Activated B cell treated with CpG ODN at 0.5 μM for 24 hours (primary cell): ENCODE results near the gene UBAC2. TPM values are rescaled to one million over a fixed set of nuclear protein-coding genes. Genes with fewer than 3 reads are reported as not detected.

Experiments used
- ATAC-seq: fragments of 200-7000 bp; cut with Tn5 transposase; one replicate; pipeline ENCODE4 v1.10.0; 2021; ENCODE audit warnings: low read depth, mild to moderate bottlenecking, moderate library complexity
- CTCF ChIA-PET: fragments of 350-600 bp; sonication (Branson Sonifier 250); formaldehyde crosslinking; loops from one replicate; lab custom pipeline; 2021; ENCODE audit warnings: antibody characterized with exemption; lab: Charles Lee
- POLR2A ChIA-PET: fragments of 350-600 bp; sonication (Branson Sonifier 250); formaldehyde crosslinking; loops from one replicate; lab custom pipeline; 2021; ENCODE audit warnings: antibody characterized with exemption; lab: Charles Lee
- DNase-seq: peaks from one replicate; pipeline ENCODE4 v3.0.0; 2022
- H3K27ac Mint-ChIP-seq: one replicate; pipeline ENCODE4 v1.8.0; 2020; ENCODE audit warnings: mixed read lengths
- H3K27me3 Mint-ChIP-seq: one replicate; pipeline ENCODE4 v1.8.0; 2021; ENCODE audit warnings: mixed read lengths
- H3K36me3 Mint-ChIP-seq: one replicate; pipeline ENCODE4 v1.8.0; 2021; ENCODE audit warnings: low read depth, mixed read lengths
- H3K4me1 Mint-ChIP-seq: one replicate; pipeline ENCODE4 v1.8.0; 2021; ENCODE audit warnings: mixed read lengths
- H3K4me3 Mint-ChIP-seq: one replicate; pipeline ENCODE4 v1.8.0; 2020; ENCODE audit warnings: mild to moderate bottlenecking, mixed read lengths
- H3K9me3 Mint-ChIP-seq: one replicate; pipeline ENCODE4 v1.8.0; 2020; ENCODE audit warnings: mixed read lengths
- CTCF ChIP-seq: fragments of 200-600 bp; IDR thresholded peaks from one replicate; pipeline ENCODE4 v1.8.0; 2022; ENCODE audit warnings: antibody characterized with exemption, mild to moderate bottlenecking
- intact Hi-C: fragments of 100-400 bp; cut with micrococcal nuclease; formaldehyde crosslinking; loops from one replicate; pipeline ENCODE4 v1.15.1; 2024
- total RNA-seq: library from RNA; stranded (reverse); gene quantifications from 2 replicates; pipeline ENCODE4 v1.2.3, GENCODE V29; 2022

UBAC2 gene
- total RNA-seq, 1 donor from 2014 or later = 51.0 TPM

DNA sequence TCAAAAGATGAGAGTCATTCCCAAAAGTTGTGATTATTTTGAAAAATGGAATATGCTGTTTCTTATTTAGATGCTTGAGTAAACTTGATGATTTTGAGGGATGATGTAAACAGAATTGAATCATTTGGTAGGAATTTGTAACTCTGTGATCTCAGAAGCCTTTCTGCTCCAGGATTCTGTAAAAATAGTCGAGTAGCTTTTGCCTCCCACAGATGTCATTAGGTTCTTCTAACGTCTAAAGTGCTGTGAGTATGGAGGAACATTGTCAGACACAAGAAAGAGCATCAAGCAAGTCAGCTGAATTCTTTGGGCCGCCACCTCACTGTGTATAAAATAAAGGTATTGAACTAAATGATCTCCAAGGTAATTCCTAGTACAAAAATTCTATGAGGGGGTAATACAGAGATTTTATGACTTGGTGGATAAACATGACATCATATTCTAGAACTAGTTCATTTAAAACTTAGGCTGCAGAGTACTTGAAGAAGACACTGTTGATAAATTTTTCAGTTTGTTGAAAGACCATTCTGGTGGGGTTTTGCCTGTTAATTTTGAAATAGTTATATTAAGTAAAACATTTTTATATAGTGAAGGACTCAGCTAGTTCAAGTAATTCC lies 107.9 kb downstream of the UBAC2 start:
- peaks cover 79% of the 10 kb centered on the region for H3K4me1 Mint-ChIP-seq
- no peak for TF ChIP-seq CTCF
- ATAC-seq (no peak), DNase-seq (no peak)
- ChIA-PET POLR2A (interaction anchor here (0.6 to 5.2 kb wide), 6 partner anchors 13 to 70 kb away, joined by 3 to 75 read pairs (median 4); no protein-coding TSS in a partner anchor), CTCF (interaction anchor here (1.0 to 3.9 kb wide), 2 partner anchors 39 to 78 kb away, joined by 4 to 16 read pairs; no protein-coding TSS in a partner anchor)
- H3K4me3 Mint-ChIP-seq = peak overlapping the region; percentile 95
- peaks cover 52% of the 10 kb centered on the region for H3K36me3 Mint-ChIP-seq
- H3K9me3 Mint-ChIP-seq = no peaks in the 10 kb centered on the region
- H3K27ac Mint-ChIP-seq = peak overlapping the region; percentile 92
- intact Hi-C loops = no loop called here
- H3K27me3 Mint-ChIP-seq = no peaks in the 10 kb centered on the region

DNA sequence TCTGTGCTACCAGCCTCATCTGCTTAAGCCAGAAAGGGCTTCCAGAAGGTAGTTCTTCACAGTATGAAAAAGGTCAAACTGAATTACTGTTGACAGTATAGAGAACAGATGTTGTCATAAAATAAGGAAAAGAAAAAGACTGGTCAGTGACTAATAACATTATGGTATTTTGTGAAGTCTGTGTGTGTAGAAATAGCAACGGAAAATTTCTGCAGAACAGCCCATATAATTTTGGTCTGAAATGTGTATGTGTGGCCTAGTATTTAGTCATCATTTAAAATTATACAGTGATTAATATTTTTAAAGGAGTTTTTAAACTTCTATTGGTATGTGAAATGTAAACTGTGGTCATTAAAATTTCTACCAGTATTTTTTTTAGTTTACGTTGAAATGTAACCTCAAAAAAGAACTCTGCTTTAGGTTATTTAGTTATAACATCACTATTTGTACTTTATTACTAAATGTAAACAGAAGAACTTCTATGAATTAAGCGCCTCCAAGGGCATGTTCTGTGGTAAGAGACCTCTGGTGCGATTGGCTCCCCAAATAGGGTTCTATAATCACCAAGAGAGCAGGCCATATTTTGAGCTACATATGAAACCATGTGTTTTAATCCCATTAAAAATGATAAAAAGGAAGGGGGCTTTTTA lies 109.9 kb downstream of the UBAC2 start:
- Mint-ChIP-seq H3K27me3 (no peaks in the 10 kb centered on the region), H3K27ac (peak overlapping the region; percentile 79), H3K4me1 (peaks cover 65% of the 10 kb centered on the region), H3K9me3 (no peaks in the 10 kb centered on the region), H3K4me3 (peak overlapping the region; percentile 44), H3K36me3 (peaks cover 49% of the 10 kb centered on the region)
- ATAC-seq = peak; percentile 9
- intact Hi-C loops = no loop called here
- TF ChIP-seq CTCF = no peak
- CTCF ChIA-PET = no interaction called here
- POLR2A ChIA-PET = interaction anchor here (0.8 to 1.5 kb wide), 3 partner anchors 8 to 45 kb away, joined by 3 to 4 read pairs (median 3); no protein-coding TSS in a partner anchor
- DNase-seq = no peak

DNA sequence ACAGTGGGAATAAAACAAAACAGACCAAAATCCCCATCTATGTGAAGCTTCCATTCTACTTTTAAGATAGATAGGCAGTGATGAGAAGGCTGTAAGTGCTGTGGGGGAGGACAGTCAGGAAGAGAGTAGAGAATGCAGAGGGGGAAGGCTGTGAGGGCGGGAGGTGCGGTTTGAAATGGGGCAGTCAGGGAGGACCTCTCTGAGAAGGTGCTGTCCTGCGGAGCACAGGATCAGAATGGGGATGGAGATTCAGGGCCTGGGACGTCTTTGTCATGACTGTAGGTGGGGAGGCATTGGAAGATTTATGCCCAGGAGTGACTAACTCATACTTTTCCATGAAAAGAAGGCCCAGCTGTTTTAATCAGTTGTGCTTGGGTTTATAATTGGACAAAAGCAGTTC lies 110.5 kb downstream of the UBAC2 start:
- H3K4me1 Mint-ChIP-seq = peaks cover 62% of the 10 kb centered on the region
- H3K36me3 Mint-ChIP-seq = peaks cover 45% of the 10 kb centered on the region
- peak overlapping the region; percentile 79 for H3K27ac Mint-ChIP-seq
- H3K27me3 Mint-ChIP-seq = no peaks in the 10 kb centered on the region
- intact Hi-C loops = no loop called here
- no peak for ATAC-seq
- TF ChIP-seq CTCF = no peak
- H3K9me3 Mint-ChIP-seq = no peaks in the 10 kb centered on the region
- ChIA-PET CTCF (no interaction called here), POLR2A (interaction anchor here (0.8 to 1.8 kb wide), 4 partner anchors 8 to 65 kb away, joined by 3 to 21 read pairs (median 4); no protein-coding TSS in a partner anchor)
- H3K4me3 Mint-ChIP-seq = peak overlapping the region; percentile 17
- no peak for DNase-seq

- no peaks in the 10 kb centered on the region for H3K9me3 Mint-ChIP-seq
- ATAC-seq (no peak), DNase-seq (no peak)
- peaks cover 47% of the 10 kb centered on the region for H3K36me3 Mint-ChIP-seq
- no peak overlapping the region for H3K4me3 Mint-ChIP-seq
- H3K27me3 Mint-ChIP-seq = no peaks in the 10 kb centered on the region
- CTCF ChIA-PET = interaction anchor here (0.8 to 1.2 kb wide), 4 partner anchors 41 to 125 kb away, joined by 3 to 4 read pairs (median 4); no protein-coding TSS in a partner anchor
- POLR2A ChIA-PET = interaction anchor here (0.9 to 1.8 kb wide), 4 partner anchors 9 to 64 kb away, joined by 3 to 21 read pairs (median 4); no protein-coding TSS in a partner anchor
- TF ChIP-seq CTCF = no peak
- peak overlapping the region; percentile 43 for H3K27ac Mint-ChIP-seq
- intact Hi-C loops = no loop called here
- peaks cover 58% of the 10 kb centered on the region for H3K4me1 Mint-ChIP-seq
Observed at GRCh38 chr13:99311748-99312492, 111.3 kb downstream of the UBAC2 start.
